Sigmoid colon (tissue), 7 donors: ENCODE results near the gene MTO1. TPM values are rescaled to one million over a fixed set of nuclear protein-coding genes. Genes with fewer than 3 reads are reported as not detected.

Source experiments
- DNase-seq: peaks from one replicate; pipeline ENCODE4 v3.0.0-alpha.2; 2019
- H3K27ac ChIP-seq, 4 donors: fragments of 200-600 bp; sonication (generic); one replicate each; pipeline ENCODE4 v1.5.1; 2016 to 2019; ENCODE audit warnings: mild to moderate bottlenecking in 1 of 4
- H3K27me3 ChIP-seq, 3 donors: fragments of 200-600 bp; sonication (generic); one replicate each; pipeline ENCODE4 v1.5.1; 2019; ENCODE audit warnings: mild to moderate bottlenecking in 1 of 3
- H3K36me3 ChIP-seq, 4 donors: fragments of 200-600 bp; sonication (generic); one replicate each; pipeline ENCODE4 v1.5.1; 2016 to 2019
- H3K4me1 ChIP-seq, 4 donors: fragments of 200-600 bp; sonication (generic); one replicate each; pipeline ENCODE4 v1.5.1; 2017 to 2019
- H3K4me3 ChIP-seq, 4 donors: fragments of 200-600 bp; sonication (generic); one replicate each; pipeline ENCODE4 v1.5.1; 2017 to 2019; ENCODE audit warnings: mild to moderate bottlenecking in 2 of 4, moderate library complexity in 1 of 4
- H3K9me3 ChIP-seq, 4 donors: fragments of 200-600 bp in 3 of 4; sonication (generic) in 3 of 4; one replicate each; pipeline versions ENCODE4 v1.5.1 to v1.6.1; 2013 to 2019
- EP300 ChIP-seq, 4 donors: sonication (generic); formaldehyde crosslinking; IDR thresholded peaks; one replicate each; pipeline ENCODE4 v1.6.1; 2017; ENCODE audit warnings: antibody characterized with exemption in 4 of 4
- POLR2A ChIP-seq, 2 donors: fragments of 450-650 bp; IDR thresholded peaks; one replicate each; pipeline ENCODE4 v1.6.1; 2016; ENCODE audit warnings: antibody characterized with exemption in 2 of 2, mild to moderate bottlenecking in 2 of 2, moderate library complexity in 2 of 2
- POLR2AphosphoS5 ChIP-seq, 4 donors: sonication (generic); formaldehyde crosslinking; IDR thresholded peaks; one replicate each; pipeline ENCODE4 v1.6.1; 2017; ENCODE audit warnings: antibody characterized with exemption in 4 of 4
- WGBS, 2 donors: extraction: QIAGEN DNeasy Blood & Tissue Kit; methylation state at CpG; one replicate each; pipeline ENCODE4 v1.1.7; 2013; 5-methylcytosine and 5-hydroxymethylcytosine counted together
- intact Hi-C: fragments of 100-400 bp; cut with DNase I; formaldehyde crosslinking; loops from one replicate; pipeline ENCODE4 v1.15.1; 2023
- polyA plus RNA-seq, 3 donors: library from polyadenylated mRNA; stranded (reverse); fragments of 200-250 nt; gene quantifications; one replicate each; pipeline ENCODE4 v1.2.3, GENCODE V29; 2013
- total RNA-seq, 4 donors: library from RNA; depleted of rRNA; stranded (reverse); fragments of >200 nt; gene quantifications; one replicate each; pipeline ENCODE4 v1.1.0, GENCODE V29; 2016
- TF ChIP-seq, protein P1 (sequence below), 4 experiments: fragments of 450-650 bp in 3 of 4; fragments of 200-600 bp in 1 of 4; IDR thresholded peaks; one replicate each; pipeline ENCODE4 v1.5.1; 2016 to 2019; ENCODE audit warnings: antibody characterized with exemption in 4 of 4, mild to moderate bottlenecking in 3 of 4, moderate library complexity in 2 of 4
- donor health status: healthy with polysubstance abuse.
- donor health status: Bipolar disorder and iron deficiency.
- donor health status: healthy.

The MTO1 gene, protein sequence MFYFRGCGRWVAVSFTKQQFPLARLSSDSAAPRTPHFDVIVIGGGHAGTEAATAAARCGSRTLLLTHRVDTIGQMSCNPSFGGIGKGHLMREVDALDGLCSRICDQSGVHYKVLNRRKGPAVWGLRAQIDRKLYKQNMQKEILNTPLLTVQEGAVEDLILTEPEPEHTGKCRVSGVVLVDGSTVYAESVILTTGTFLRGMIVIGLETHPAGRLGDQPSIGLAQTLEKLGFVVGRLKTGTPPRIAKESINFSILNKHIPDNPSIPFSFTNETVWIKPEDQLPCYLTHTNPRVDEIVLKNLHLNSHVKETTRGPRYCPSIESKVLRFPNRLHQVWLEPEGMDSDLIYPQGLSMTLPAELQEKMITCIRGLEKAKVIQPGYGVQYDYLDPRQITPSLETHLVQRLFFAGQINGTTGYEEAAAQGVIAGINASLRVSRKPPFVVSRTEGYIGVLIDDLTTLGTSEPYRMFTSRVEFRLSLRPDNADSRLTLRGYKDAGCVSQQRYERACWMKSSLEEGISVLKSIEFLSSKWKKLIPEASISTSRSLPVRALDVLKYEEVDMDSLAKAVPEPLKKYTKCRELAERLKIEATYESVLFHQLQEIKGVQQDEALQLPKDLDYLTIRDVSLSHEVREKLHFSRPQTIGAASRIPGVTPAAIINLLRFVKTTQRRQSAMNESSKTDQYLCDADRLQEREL
- 10 to 100 TPM; 17.9 to 42.3 (median 29.4) TPM for total RNA-seq
- 10 to 100 TPM; 12.0 to 16.3 (median 13.6) TPM for polyA plus RNA-seq

DNA sequence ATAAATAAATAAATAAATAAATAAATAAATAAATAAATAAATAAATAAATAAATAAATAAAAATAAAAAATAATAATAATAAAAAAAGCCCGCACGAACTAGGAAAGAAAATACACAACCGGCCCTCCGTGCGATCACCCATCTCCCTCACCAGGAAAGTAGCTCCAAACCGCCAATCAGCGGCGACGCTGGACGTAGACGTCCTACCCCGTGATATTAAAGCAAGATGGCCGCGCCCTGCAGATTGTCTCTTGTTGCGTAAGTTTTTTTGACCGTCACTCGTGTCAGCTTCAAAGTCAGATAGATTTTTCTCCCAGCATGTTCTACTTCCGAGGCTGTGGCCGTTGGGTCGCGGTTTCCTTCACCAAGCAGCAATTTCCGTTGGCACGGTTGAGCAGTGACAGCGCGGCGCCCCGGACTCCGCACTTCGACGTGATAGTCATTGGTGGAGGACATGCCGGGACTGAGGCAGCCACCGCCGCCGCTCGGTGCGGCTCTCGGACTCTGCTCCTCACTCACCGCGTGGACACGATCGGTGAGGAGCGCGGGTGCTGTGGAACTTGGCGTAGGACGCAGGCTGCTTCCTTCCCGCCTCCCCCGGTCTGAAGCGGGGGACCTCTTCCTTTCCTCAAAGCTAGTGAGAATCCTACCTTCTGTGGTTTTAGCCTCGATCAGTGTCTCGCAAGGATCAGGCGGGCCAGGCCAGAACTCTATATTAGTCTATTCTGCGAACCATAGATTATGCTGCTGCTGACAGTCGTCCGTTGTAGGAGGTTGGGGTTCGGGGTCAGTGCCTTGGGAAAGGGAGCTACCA lies at the start of gene MTO1:
Gene MTO1, plus strand, starts transcription at position 201 of the 814 bp plus-strand sequence. Its CDS starts 118 bp downstream, at position 319.
- no peaks in the 10 kb centered on the region for H3K9me3 ChIP-seq
- H3K4me1 ChIP-seq, result peaks cover 0 to 31% (median 27%) of the 10 kb centered on the region in 4 donors
- H3K36me3 ChIP-seq, result peaks cover 4 to 21% (median 6%) of the 10 kb centered on the region in 4 donors
- H3K4me3 ChIP-seq, result peak within 1 kb of the TSS; percentile 76 to 96 (median 94)
- 0% methylated on average over 55 of the region's 55 CpGs for WGBS, 2 donors
- no peaks in the 10 kb centered on the region for H3K27me3 ChIP-seq
- TF ChIP-seq, protein P1, sequence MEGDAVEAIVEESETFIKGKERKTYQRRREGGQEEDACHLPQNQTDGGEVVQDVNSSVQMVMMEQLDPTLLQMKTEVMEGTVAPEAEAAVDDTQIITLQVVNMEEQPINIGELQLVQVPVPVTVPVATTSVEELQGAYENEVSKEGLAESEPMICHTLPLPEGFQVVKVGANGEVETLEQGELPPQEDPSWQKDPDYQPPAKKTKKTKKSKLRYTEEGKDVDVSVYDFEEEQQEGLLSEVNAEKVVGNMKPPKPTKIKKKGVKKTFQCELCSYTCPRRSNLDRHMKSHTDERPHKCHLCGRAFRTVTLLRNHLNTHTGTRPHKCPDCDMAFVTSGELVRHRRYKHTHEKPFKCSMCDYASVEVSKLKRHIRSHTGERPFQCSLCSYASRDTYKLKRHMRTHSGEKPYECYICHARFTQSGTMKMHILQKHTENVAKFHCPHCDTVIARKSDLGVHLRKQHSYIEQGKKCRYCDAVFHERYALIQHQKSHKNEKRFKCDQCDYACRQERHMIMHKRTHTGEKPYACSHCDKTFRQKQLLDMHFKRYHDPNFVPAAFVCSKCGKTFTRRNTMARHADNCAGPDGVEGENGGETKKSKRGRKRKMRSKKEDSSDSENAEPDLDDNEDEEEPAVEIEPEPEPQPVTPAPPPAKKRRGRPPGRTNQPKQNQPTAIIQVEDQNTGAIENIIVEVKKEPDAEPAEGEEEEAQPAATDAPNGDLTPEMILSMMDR (IDR thresholded peaks at IDR 0.05), result no peak
- TF ChIP-seq POLR2A (IDR thresholded peaks at IDR 0.05), result peak; percentile 48 to 53
- TF ChIP-seq POLR2AphosphoS5 (IDR thresholded peaks at IDR 0.05), result peak; percentile 74 to 88 (median 86)
- intact Hi-C loops, result loop anchor here (5.0 kb wide), 1 partner anchor 61 kb away; the partner anchor contains the start of gene EEF1A1
- H3K27ac ChIP-seq, result peak within 1 kb of the TSS; percentile 94 to 96 (median 94)
- peak; percentile 95 for DNase-seq

DNA sequence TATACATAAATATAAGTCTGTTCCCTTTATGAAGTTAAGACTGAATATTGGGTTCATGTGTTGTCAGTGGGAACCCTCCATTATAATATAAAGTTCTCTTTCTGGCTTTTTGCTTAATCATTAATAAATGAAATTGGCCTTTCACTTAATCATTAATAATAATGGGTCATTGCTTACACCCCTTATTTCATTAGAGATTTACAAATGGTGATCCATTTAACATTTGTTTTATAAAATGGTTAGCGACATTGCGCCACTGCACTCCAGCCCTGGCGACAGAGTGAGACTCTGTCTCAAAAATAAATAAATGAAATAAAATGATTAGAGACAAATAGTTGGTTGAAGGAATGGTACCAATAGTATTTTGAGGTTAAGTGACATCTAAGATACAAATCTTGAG lies 48.4 kb upstream of the MTO1 start:
- no peak for DNase-seq
- Histone ChIP-seq H3K27me3 (no peaks in the 10 kb centered on the region), H3K36me3 (no peaks in the 10 kb centered on the region), H3K27ac (no peak overlapping the region), H3K9me3 (no peaks in the 10 kb centered on the region), H3K4me3 (no peak overlapping the region), H3K4me1 (no peaks in the 10 kb centered on the region)
- intact Hi-C loops, result no loop called here
- TF ChIP-seq POLR2AphosphoS5 (IDR thresholded peaks at IDR 0.05) (no peak), EP300 (IDR thresholded peaks at IDR 0.05) (no peak), POLR2A (IDR thresholded peaks at IDR 0.05) (no peak)
- TF ChIP-seq, protein P1 (IDR thresholded peaks at IDR 0.05), result no peak
- whole genome bisulfite sequencing, 2 donors, result 98 to 99% methylated on average over 3 of the region's 3 CpGs

DNA sequence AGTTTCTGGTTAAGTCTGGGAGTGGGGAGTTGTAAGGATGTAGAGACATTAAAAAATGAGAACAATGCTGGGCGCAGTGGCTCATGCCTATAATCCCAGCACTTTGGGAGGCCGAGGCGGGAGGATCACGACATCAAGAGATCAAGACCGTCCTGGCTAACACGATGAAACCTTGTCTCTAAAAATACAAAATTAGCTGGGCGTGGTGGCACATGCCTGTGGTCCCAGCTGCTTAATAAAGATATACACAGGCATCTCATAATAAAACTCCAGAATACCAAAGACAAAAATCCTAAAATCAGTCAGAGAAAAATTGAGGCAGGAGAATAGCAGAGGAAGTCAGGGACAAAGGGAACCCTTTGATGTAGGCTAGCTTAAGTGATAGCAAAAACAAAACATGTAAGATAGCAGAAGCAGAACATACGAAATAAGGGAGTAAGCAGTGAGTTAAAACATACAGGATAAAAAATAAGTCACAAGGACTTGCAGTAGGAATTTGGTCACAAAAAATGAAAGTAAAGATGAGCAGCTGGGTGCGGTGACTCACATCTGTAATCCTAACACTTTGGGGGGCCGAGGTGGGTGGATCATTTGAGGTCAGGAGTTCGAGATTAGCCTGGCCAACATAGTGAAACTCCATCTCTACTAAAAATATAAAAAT lies 43.3 kb upstream of the MTO1 start:
- no peak overlapping the region for H3K4me3 ChIP-seq
- TF ChIP-seq POLR2AphosphoS5 (IDR thresholded peaks at IDR 0.05), result no peak
- TF ChIP-seq POLR2A (IDR thresholded peaks at IDR 0.05), result no peak
- TF ChIP-seq EP300 (IDR thresholded peaks at IDR 0.05), result no peak
- TF ChIP-seq, protein P1 (IDR thresholded peaks at IDR 0.05), result no peak
- peaks cover 0 to 18% (median 0%) of the 10 kb centered on the region in 4 donors for H3K36me3 ChIP-seq
- no peaks in the 10 kb centered on the region for H3K4me1 ChIP-seq
- no peaks in the 10 kb centered on the region for H3K9me3 ChIP-seq
- no peak for DNase-seq
- no peaks in the 10 kb centered on the region for H3K27me3 ChIP-seq
- H3K27ac ChIP-seq, result no peak overlapping the region
- WGBS, 2 donors, result 87 to 92% methylated on average over 11 of the region's 11 CpGs
- intact Hi-C loops, result no loop called here

DNA sequence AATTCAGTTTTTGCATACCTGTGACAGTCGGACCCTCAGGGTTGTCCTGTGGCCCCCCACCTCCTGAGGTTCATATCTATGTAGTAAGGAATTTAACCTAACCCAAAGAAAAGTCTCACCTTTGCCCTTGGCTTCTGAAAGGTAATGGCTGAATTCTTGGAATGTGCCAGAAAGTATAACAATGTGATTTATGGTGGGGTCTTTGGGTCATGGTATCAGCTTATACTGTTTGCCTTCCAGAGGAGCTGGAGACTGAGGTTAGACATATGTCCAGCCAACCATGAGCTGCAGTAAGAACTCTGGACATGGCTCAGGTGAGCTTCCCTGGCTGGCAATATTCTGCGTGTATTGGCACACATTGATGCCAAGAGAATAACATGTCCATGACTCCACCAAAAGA lies 40.0 kb upstream of the MTO1 start:
- no peak for DNase-seq
- no peaks in the 10 kb centered on the region for H3K27me3 ChIP-seq
- WGBS, 2 donors, result 84 to 89% methylated on average over 2 of the region's 2 CpGs
- no peak overlapping the region for H3K4me3 ChIP-seq
- H3K36me3 ChIP-seq, result peaks cover 0 to 38% (median 0%) of the 10 kb centered on the region in 4 donors
- TF ChIP-seq, protein P1 (IDR thresholded peaks at IDR 0.05), result no peak
- TF ChIP-seq POLR2A (IDR thresholded peaks at IDR 0.05) (no peak), POLR2AphosphoS5 (IDR thresholded peaks at IDR 0.05) (no peak), EP300 (IDR thresholded peaks at IDR 0.05) (no peak)
- H3K4me1 ChIP-seq, result no peaks in the 10 kb centered on the region
- H3K9me3 ChIP-seq, result no peaks in the 10 kb centered on the region
- H3K27ac ChIP-seq, result no peak overlapping the region
- intact Hi-C loops, result no loop called here
